WTC11 (cell line): Measurements from ENCODE around the gene FOXL1.

ENCODE experiments used
- ATF1 ChIP-seq: sonication (generic); formaldehyde crosslinking; IDR thresholded peaks from 2 replicates; pipeline ENCODE4 v1.8.1; 2023; ENCODE audit warnings: mild to moderate bottlenecking, moderate library complexity, missing genetic modification reagents
- ELF4 ChIP-seq: sonication (generic); formaldehyde crosslinking; IDR thresholded peaks from 2 replicates; pipeline ENCODE4 v1.8.1; 2022; ENCODE audit warnings: low read depth, mild to moderate bottlenecking, moderate library complexity, missing genetic modification reagents
- ESRRA ChIP-seq: sonication (generic); formaldehyde crosslinking; IDR thresholded peaks from 2 replicates; pipeline ENCODE4 v1.8.1; 2022; ENCODE audit warnings: mild to moderate bottlenecking, missing genetic modification reagents, borderline replicate concordance
- NR2C2 ChIP-seq: sonication (generic); formaldehyde crosslinking; IDR thresholded peaks from 2 replicates; pipeline ENCODE4 v1.8.0; 2022; ENCODE audit warnings: mild to moderate bottlenecking, missing genetic modification reagents
- NR3C1 ChIP-seq: sonication (generic); formaldehyde crosslinking; conservative IDR thresholded peaks from 2 replicates; pipeline ENCODE4 v1.8.1; 2023; ENCODE audit warnings: low read depth, mild to moderate bottlenecking, missing genetic modification reagents
- TEAD1 ChIP-seq: sonication (generic); formaldehyde crosslinking; IDR thresholded peaks from 2 replicates; pipeline ENCODE4 v1.8.0; 2022; ENCODE audit warnings: mild to moderate bottlenecking, missing genetic modification reagents
- TP53 ChIP-seq: sonication (generic); formaldehyde crosslinking; IDR thresholded peaks from 2 replicates; pipeline ENCODE4 v1.8.1; 2023; ENCODE audit warnings: mild to moderate bottlenecking, missing genetic modification reagents
- ZNF138 ChIP-seq: sonication (generic); formaldehyde crosslinking; conservative IDR thresholded peaks from 2 replicates; pipeline ENCODE4 v1.8.1; 2022; ENCODE audit warnings: mild to moderate bottlenecking, moderate library complexity, missing genetic modification reagents
- ZNF416 ChIP-seq: fragments of 250-450 bp; sonication (Bioruptor Pico); IDR thresholded peaks from 2 replicates; pipeline ENCODE4 v1.9.0; 2021; ENCODE audit warnings: mild to moderate bottlenecking, inconsistent platforms
- TF ChIP-seq, protein P1 (sequence below): sonication (generic); formaldehyde crosslinking; IDR thresholded peaks from 2 replicates; pipeline ENCODE4 v1.8.1; 2022; ENCODE audit warnings: mild to moderate bottlenecking, moderate library complexity, missing genetic modification reagents
- TF ChIP-seq, protein P2 (sequence below): fragments of 200-600 bp; IDR thresholded peaks from 2 replicates; pipeline ENCODE4 v1.8.0; 2022; ENCODE audit warnings: antibody characterized with exemption
- TF ChIP-seq, protein P3 (sequence below): sonication (generic); formaldehyde crosslinking; IDR thresholded peaks from 2 replicates; pipeline ENCODE4 v1.8.1; 2023; ENCODE audit warnings: mild to moderate bottlenecking, missing genetic modification reagents, borderline replicate concordance
- TF ChIP-seq, protein P4 (sequence below): sonication (generic); formaldehyde crosslinking; IDR thresholded peaks from 2 replicates; pipeline ENCODE4 v1.8.1; 2022; ENCODE audit warnings: low read depth, missing genetic modification reagents, borderline replicate concordance

DNA sequence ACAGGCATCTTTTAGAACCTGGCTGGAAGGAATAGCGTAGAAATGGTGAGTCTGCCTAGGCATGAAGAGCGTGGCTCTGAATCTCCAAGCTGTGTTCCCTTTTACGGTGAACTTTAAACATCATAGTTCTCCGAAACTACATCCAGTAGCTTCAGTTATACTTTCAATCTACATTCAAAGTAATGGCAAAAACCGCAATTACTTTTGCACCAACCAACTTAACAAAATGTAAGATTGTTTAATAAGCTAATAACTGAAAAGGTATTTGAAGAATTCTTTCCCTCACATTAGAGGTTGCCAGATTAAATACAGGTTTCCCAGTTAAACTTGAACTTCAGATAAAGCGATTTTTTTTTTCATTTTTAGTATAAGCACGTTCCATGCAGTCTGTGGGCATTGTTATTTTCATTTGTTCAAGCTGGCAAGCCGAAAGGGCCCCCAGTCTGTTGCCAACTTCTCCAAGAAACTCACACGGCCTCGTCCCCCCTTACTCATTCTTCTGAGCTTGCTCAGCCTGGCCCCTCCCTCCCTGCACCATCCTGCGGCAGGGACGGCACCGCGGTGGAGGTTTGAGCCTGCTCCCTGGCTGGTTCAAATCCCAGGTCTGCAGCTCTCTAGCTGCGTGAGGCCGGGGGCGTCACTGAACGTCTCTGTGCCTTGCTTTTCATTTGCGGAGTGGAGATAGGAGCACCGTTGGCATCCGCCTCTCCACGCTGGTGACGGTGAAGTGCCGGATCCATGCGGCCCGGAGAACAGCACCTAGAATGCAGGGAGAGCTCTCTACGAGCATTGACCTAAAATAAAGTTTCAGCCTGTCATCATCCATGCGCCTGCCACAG is 19.8 kb upstream of the FOXL1 start:
- TF ChIP-seq ESRRA (CRISPR knock-in tag) (no peak), ATF1 (CRISPR knock-in tag) (no peak), ZNF138 (CRISPR knock-in tag) (no peak), TP53 (CRISPR knock-in tag) (no peak), ZNF416 (CRISPR knock-in tag) (no peak), TEAD1 (CRISPR knock-in tag) (no peak), NR2C2 (CRISPR knock-in tag) (no peak), NR3C1 (CRISPR knock-in tag) (no peak), ELF4 (CRISPR knock-in tag) (no peak)
- TF ChIP-seq, protein P1, sequence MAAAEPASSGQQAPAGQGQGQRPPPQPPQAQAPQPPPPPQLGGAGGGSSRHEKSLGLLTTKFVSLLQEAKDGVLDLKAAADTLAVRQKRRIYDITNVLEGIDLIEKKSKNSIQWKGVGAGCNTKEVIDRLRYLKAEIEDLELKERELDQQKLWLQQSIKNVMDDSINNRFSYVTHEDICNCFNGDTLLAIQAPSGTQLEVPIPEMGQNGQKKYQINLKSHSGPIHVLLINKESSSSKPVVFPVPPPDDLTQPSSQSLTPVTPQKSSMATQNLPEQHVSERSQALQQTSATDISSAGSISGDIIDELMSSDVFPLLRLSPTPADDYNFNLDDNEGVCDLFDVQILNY (CRISPR knock-in tag): no peak
- TF ChIP-seq, protein P2, sequence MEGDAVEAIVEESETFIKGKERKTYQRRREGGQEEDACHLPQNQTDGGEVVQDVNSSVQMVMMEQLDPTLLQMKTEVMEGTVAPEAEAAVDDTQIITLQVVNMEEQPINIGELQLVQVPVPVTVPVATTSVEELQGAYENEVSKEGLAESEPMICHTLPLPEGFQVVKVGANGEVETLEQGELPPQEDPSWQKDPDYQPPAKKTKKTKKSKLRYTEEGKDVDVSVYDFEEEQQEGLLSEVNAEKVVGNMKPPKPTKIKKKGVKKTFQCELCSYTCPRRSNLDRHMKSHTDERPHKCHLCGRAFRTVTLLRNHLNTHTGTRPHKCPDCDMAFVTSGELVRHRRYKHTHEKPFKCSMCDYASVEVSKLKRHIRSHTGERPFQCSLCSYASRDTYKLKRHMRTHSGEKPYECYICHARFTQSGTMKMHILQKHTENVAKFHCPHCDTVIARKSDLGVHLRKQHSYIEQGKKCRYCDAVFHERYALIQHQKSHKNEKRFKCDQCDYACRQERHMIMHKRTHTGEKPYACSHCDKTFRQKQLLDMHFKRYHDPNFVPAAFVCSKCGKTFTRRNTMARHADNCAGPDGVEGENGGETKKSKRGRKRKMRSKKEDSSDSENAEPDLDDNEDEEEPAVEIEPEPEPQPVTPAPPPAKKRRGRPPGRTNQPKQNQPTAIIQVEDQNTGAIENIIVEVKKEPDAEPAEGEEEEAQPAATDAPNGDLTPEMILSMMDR: no peak
- TF ChIP-seq, protein P3, sequence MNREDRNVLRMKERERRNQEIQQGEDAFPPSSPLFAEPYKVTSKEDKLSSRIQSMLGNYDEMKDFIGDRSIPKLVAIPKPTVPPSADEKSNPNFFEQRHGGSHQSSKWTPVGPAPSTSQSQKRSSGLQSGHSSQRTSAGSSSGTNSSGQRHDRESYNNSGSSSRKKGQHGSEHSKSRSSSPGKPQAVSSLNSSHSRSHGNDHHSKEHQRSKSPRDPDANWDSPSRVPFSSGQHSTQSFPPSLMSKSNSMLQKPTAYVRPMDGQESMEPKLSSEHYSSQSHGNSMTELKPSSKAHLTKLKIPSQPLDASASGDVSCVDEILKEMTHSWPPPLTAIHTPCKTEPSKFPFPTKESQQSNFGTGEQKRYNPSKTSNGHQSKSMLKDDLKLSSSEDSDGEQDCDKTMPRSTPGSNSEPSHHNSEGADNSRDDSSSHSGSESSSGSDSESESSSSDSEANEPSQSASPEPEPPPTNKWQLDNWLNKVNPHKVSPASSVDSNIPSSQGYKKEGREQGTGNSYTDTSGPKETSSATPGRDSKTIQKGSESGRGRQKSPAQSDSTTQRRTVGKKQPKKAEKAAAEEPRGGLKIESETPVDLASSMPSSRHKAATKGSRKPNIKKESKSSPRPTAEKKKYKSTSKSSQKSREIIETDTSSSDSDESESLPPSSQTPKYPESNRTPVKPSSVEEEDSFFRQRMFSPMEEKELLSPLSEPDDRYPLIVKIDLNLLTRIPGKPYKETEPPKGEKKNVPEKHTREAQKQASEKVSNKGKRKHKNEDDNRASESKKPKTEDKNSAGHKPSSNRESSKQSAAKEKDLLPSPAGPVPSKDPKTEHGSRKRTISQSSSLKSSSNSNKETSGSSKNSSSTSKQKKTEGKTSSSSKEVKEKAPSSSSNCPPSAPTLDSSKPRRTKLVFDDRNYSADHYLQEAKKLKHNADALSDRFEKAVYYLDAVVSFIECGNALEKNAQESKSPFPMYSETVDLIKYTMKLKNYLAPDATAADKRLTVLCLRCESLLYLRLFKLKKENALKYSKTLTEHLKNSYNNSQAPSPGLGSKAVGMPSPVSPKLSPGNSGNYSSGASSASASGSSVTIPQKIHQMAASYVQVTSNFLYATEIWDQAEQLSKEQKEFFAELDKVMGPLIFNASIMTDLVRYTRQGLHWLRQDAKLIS (CRISPR knock-in tag): no peak
- TF ChIP-seq, protein P4, sequence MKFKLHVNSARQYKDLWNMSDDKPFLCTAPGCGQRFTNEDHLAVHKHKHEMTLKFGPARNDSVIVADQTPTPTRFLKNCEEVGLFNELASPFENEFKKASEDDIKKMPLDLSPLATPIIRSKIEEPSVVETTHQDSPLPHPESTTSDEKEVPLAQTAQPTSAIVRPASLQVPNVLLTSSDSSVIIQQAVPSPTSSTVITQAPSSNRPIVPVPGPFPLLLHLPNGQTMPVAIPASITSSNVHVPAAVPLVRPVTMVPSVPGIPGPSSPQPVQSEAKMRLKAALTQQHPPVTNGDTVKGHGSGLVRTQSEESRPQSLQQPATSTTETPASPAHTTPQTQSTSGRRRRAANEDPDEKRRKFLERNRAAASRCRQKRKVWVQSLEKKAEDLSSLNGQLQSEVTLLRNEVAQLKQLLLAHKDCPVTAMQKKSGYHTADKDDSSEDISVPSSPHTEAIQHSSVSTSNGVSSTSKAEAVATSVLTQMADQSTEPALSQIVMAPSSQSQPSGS (CRISPR knock-in tag): no peak
